DND-41 (cell line): ENCODE results near the gene XPNPEP1.

Experiments used
- ATAC-seq: fragments of 200-7000 bp; cut with Tn5 transposase; 3 replicates; pipeline ENCODE4 v1.9.1; 2021; ENCODE audit warnings: low read depth; ENCODE audit not compliant: insufficient read depth
- DNase-seq: peaks from one replicate; pipeline ENCODE4 v3.0.0-alpha.2; 2020
- H2AFZ ChIP-seq: 2 replicates; pipeline ENCODE4 v1.6.0; 2012; ENCODE audit warnings: low read depth, low read length
- H3K27ac ChIP-seq: 2 replicates; pipeline ENCODE4 v1.5.1; 2012; ENCODE audit warnings: low read length, inconsistent platforms
- H3K27me3 ChIP-seq: fragments of 200-600 bp; sonication (generic); 2 replicates; pipeline ENCODE4 v1.6.0; 2012; ENCODE audit warnings: low read length, mild to moderate bottlenecking, inconsistent platforms; ENCODE audit not compliant: insufficient read depth, poor library complexity
- H3K36me3 ChIP-seq: 2 replicates; pipeline ENCODE4 v1.5.1; 2012; ENCODE audit warnings: low read length, inconsistent platforms; ENCODE audit not compliant: insufficient read depth
- H3K4me1 ChIP-seq: 2 replicates; pipeline ENCODE4 v1.5.1; 2012; ENCODE audit warnings: mild to moderate bottlenecking, low read length; ENCODE audit not compliant: insufficient read depth
- H3K4me2 ChIP-seq: 2 replicates; pipeline ENCODE4 v1.6.0; 2012; ENCODE audit warnings: mild to moderate bottlenecking, moderate library complexity, low read length, inconsistent platforms; ENCODE audit not compliant: insufficient read depth
- H3K4me3 ChIP-seq, 2 experiments: fragments of 200-600 bp in 1 of 2; shearing (Covaris generic) in 1 of 2; 2 replicates each; pipeline ENCODE4 v1.5.1; 2012 to 2016; ENCODE audit warnings: inconsistent platforms in 2 of 2, low read length in 2 of 2, mild to moderate bottlenecking in 2 of 2, low read depth in 1 of 2, moderate library complexity in 1 of 2
- H3K79me2 ChIP-seq: 2 replicates; pipeline ENCODE4 v1.6.0; 2012; ENCODE audit warnings: low read length, inconsistent platforms; ENCODE audit not compliant: insufficient read depth
- H3K9ac ChIP-seq: 2 replicates; pipeline ENCODE4 v1.6.0; 2012; ENCODE audit warnings: low read depth, mild to moderate bottlenecking, inconsistent platforms, low read length, moderate library complexity
- H3K9me3 ChIP-seq: 2 replicates; pipeline ENCODE4 v1.5.1; 2012; ENCODE audit warnings: low read length, moderate library complexity, mild to moderate bottlenecking, inconsistent platforms; ENCODE audit not compliant: insufficient read depth, severe bottlenecking
- H4K20me1 ChIP-seq: 2 replicates; pipeline ENCODE4 v1.6.0; 2012; ENCODE audit warnings: low read length; ENCODE audit not compliant: insufficient read depth
- EZH2 ChIP-seq: IDR thresholded peaks from 3 replicates; pipeline ENCODE4 v1.6.1; 2012; ENCODE audit warnings: borderline replicate concordance, low read depth, mild to moderate bottlenecking, moderate library complexity, low read length, inconsistent platforms; ENCODE audit not compliant: severe bottlenecking
- TF ChIP-seq, protein P1 (sequence below): IDR thresholded peaks from 2 replicates; pipeline ENCODE4 v1.5.1; 2012; ENCODE audit warnings: borderline replicate concordance, low read length, moderate library complexity, mild to moderate bottlenecking; ENCODE audit not compliant: poor library complexity, severe bottlenecking; ENCODE audit errors: extremely low read depth

XPNPEP1 gene

DNA sequence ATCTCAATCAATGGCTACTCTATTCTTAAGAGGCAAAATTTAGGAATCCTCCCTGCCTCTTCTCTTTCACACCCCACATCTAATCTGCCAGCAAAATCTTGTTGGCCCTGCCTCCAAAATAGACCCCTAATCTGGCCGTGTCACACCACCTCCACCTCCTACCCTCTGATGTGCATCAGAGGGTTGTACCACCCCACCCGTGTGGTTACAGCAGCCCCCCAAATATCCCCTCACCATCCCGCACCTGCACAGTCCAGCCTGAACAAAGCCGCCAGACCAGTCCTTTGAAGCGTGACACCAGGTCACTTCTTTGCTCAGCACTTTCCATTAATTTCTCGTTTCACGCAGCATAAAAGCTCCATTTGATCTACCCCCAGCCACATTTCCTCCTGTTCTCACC, 776 bp upstream of the XPNPEP1 start:
- Histone ChIP-seq H3K9ac (peak overlapping the region; percentile 85), H4K20me1 (no peaks in the 10 kb centered on the region), H3K4me1 (peaks cover 28% of the 10 kb centered on the region), H3K9me3 (no peaks in the 10 kb centered on the region), H2AFZ (peak overlapping the region; percentile 97), H3K27ac (no peak overlapping the region), H3K79me2 (peaks cover 36% of the 10 kb centered on the region), H3K27me3 (peaks cover 5% of the 10 kb centered on the region), H3K36me3 (no peaks in the 10 kb centered on the region; the same call in 1 of the 2 replicates), H3K4me3 (peak overlapping the region in 1 of 2 experiments; percentile 91; a peak in 1 of 4 replicates), H3K4me2 (peak overlapping the region; percentile 73)
- DNase-seq (no peak), ATAC-seq (no peak)
- no peak for TF ChIP-seq EZH2
- TF ChIP-seq, protein P1, sequence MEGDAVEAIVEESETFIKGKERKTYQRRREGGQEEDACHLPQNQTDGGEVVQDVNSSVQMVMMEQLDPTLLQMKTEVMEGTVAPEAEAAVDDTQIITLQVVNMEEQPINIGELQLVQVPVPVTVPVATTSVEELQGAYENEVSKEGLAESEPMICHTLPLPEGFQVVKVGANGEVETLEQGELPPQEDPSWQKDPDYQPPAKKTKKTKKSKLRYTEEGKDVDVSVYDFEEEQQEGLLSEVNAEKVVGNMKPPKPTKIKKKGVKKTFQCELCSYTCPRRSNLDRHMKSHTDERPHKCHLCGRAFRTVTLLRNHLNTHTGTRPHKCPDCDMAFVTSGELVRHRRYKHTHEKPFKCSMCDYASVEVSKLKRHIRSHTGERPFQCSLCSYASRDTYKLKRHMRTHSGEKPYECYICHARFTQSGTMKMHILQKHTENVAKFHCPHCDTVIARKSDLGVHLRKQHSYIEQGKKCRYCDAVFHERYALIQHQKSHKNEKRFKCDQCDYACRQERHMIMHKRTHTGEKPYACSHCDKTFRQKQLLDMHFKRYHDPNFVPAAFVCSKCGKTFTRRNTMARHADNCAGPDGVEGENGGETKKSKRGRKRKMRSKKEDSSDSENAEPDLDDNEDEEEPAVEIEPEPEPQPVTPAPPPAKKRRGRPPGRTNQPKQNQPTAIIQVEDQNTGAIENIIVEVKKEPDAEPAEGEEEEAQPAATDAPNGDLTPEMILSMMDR = no peak

DNA sequence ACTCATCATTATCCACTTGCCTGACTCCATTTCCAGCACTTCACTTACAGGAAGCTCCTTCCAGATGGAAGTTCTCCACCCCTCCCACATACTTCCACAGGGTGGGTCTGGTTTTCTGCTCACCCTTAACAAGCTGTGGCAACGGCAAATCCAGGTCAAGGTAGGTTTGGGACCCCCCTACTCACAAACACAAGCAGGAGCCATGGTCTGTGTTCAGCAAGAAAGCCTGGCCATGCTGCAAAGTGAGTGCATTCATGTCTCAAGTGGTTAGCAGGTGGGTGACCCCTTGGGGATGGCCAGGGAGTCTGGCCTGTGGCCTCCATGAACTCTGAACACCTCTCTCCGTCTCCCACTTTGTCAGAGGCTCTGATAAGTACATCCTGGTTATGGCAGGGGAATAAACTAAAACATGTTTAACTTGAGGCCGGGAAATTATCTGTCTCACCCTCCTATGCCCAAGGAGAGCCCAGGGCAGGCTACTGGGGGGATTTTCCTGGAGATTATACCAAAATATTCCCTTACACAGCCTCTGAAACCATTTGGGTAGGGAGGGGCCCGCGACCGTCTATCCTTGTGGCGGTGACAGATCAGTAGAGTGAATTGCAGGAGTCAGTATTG, 844 bp downstream of the XPNPEP1 start:
- peak overlapping the region; percentile 86 for H2AFZ ChIP-seq
- DNase-seq (no peak), ATAC-seq (peak; percentile 5; the same call in 2 of the 3 replicates)
- H3K4me1 ChIP-seq = peaks cover 28% of the 10 kb centered on the region
- H3K27ac ChIP-seq = peak overlapping the region; percentile 7; the same call in 1 of the 2 replicates
- peaks cover 5% of the 10 kb centered on the region for H3K27me3 ChIP-seq
- peak overlapping the region; percentile 52 to 91 for H3K4me3 ChIP-seq
- no peak for TF ChIP-seq EZH2
- TF ChIP-seq, protein P1 = no peak
- peak overlapping the region; percentile 85 for H3K9ac ChIP-seq
- peak overlapping the region; percentile 73 for H3K4me2 ChIP-seq
- no peaks in the 10 kb centered on the region; the same call in 1 of the 2 replicates for H3K36me3 ChIP-seq
- H3K9me3 ChIP-seq = no peaks in the 10 kb centered on the region
- peaks cover 47% of the 10 kb centered on the region for H3K79me2 ChIP-seq
- H4K20me1 ChIP-seq = no peaks in the 10 kb centered on the region

- ATAC-seq = no peak
- no peaks in the 10 kb centered on the region for H3K9me3 ChIP-seq
- no peaks in the 10 kb centered on the region for H4K20me1 ChIP-seq
- no peak overlapping the region for H3K4me3 ChIP-seq
- H3K4me2 ChIP-seq = no peak overlapping the region
- H3K79me2 ChIP-seq = peaks cover 64% of the 10 kb centered on the region
- H2AFZ ChIP-seq = no peak overlapping the region
- H3K9ac ChIP-seq = no peak overlapping the region
- no peak for TF ChIP-seq EZH2
- TF ChIP-seq, protein P1 = no peak
- DNase-seq = no peak
- H3K36me3 ChIP-seq = no peaks in the 10 kb centered on the region; the same call in 1 of the 2 replicates
- H3K27me3 ChIP-seq = peaks cover 5% of the 10 kb centered on the region
- H3K27ac ChIP-seq = no peak overlapping the region
- H3K4me1 ChIP-seq = peaks cover 48% of the 10 kb centered on the region
Observed at GRCh38 chr10:109920016-109920415, 3.3 kb downstream of the XPNPEP1 start.
